ENCODE data around the gene PHLDA2.

Gene PHLDA2

DNA sequence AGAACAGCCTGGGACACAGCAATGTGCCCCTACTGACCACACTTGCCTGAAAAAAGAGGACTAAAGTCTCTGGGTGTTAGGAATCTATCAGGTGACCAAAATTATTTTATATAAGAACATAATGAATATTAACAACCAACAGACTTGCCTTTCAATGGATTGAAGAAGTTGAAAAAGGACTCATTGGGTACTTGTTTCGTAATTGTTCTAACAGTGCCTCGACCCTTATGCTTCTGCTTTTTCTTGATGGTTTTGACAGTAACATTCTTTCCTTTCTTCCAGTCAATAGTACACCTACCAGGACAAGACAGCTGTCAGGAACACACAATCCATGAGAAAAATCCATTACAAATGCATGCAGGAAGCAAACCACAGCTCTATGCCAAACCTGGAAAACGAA lies 29.0 kb upstream of the PHLDA2 start:
- H3K27me3 ChIP-seq (ENCODE audit: control insufficient read depth, insufficient read depth, low read length), result no peaks in the 10 kb centered on the region
- no peak overlapping the region for H3K4me3 ChIP-seq (ENCODE audit: low read length)
- peaks cover 23% of the 10 kb centered on the region for H3K36me3 ChIP-seq (ENCODE audit: control insufficient read depth, insufficient read depth, low read length)
- H3K9me3 ChIP-seq (ENCODE audit: control insufficient read depth, low read length), result no peaks in the 10 kb centered on the region
- no peak overlapping the region for H3K9ac ChIP-seq (ENCODE audit: low read length)
- no peaks in the 10 kb centered on the region for H3K4me1 ChIP-seq (ENCODE audit: control insufficient read depth, insufficient read depth, low read length)

DNA sequence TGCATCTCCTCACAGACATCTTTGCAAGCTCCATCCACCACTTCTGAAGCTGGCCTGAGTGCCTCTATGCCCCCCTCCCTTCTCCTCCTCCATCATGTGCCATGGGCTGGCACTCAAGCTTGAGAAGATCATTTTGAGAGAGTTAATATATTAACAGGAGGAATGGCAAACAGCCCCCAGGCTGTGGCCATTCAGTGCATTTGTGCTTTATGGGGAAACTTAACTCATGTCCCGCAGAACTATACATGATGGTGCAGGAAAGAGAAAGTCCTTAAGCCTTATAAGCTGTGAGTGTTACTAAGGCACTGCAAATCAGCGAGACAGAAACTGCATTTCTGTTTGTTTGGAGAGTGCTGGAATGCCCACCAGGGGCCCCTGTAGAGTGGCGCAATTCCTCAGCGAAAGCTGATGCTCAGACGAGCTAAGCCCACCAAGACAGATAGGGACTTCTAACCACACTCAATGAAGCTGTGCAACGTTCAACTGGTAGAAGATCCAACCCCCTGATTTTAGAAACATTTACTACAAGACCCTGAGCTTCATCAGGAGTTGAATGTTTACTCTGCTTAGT lies 26.8 kb upstream of the PHLDA2 start:
- H3K9ac ChIP-seq (ENCODE audit: low read length), result no peak overlapping the region
- H3K4me1 ChIP-seq (ENCODE audit: control insufficient read depth, insufficient read depth, low read length), result no peaks in the 10 kb centered on the region
- no peaks in the 10 kb centered on the region for H3K27me3 ChIP-seq (ENCODE audit: control insufficient read depth, insufficient read depth, low read length)
- no peak overlapping the region for H3K4me3 ChIP-seq (ENCODE audit: low read length)
- H3K9me3 ChIP-seq (ENCODE audit: control insufficient read depth, low read length), result no peaks in the 10 kb centered on the region
- H3K36me3 ChIP-seq (ENCODE audit: control insufficient read depth, insufficient read depth, low read length), result peaks cover 28% of the 10 kb centered on the region

DNA sequence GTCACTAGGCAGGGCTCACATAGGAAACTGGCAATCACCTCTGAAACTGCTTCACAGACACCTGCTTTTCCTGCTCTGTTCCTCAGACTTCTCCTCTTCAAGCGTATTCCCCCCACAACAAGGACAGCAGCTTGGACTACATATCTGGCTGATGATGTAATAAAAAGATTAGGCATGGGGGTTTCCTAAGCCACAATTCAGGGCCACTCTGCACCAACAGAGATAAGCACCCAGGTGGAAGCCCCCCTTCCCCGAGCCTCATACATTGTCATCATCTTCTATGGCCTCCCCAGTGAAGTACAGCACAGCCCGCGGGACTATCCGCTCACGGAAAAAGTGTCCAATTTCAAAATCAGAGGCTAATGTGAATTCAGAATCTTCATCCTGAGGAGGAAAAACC lies 25.0 kb upstream of the PHLDA2 start:
- H3K4me1 ChIP-seq (ENCODE audit: control insufficient read depth, insufficient read depth, low read length), result no peaks in the 10 kb centered on the region
- no peak overlapping the region for H3K4me3 ChIP-seq (ENCODE audit: low read length)
- no peaks in the 10 kb centered on the region for H3K9me3 ChIP-seq (ENCODE audit: control insufficient read depth, low read length)
- H3K27me3 ChIP-seq (ENCODE audit: control insufficient read depth, insufficient read depth, low read length), result no peaks in the 10 kb centered on the region
- H3K9ac ChIP-seq (ENCODE audit: low read length), result no peak overlapping the region
- H3K36me3 ChIP-seq (ENCODE audit: control insufficient read depth, insufficient read depth, low read length), result peaks cover 28% of the 10 kb centered on the region

DNA sequence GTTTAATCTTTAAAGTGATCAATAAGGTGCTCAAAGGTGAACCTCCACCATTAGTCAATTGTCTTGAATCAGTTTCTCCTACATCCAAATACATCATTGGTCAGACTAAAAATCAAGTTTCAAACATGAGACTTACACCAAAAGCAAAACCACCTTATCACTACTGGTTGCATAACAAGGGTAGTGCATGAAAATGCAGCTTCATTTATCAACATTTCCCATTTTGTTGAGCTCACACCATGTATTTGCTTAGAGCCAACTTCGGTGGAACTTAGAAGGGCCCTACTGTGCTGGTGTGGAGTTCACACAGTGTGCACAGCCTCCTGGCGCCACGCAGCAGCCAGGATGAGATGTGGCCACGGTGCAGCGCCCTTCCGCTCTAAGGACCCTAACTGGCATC lies 23.1 kb upstream of the PHLDA2 start:
- no peaks in the 10 kb centered on the region for H3K9me3 ChIP-seq (ENCODE audit: control insufficient read depth, low read length)
- peaks cover 29% of the 10 kb centered on the region for H3K36me3 ChIP-seq (ENCODE audit: control insufficient read depth, insufficient read depth, low read length)
- H3K27me3 ChIP-seq (ENCODE audit: control insufficient read depth, insufficient read depth, low read length), result no peaks in the 10 kb centered on the region
- H3K4me1 ChIP-seq (ENCODE audit: control insufficient read depth, insufficient read depth, low read length), result no peaks in the 10 kb centered on the region
- no peak overlapping the region for H3K4me3 ChIP-seq (ENCODE audit: low read length)
- no peak overlapping the region for H3K9ac ChIP-seq (ENCODE audit: low read length)

DNA sequence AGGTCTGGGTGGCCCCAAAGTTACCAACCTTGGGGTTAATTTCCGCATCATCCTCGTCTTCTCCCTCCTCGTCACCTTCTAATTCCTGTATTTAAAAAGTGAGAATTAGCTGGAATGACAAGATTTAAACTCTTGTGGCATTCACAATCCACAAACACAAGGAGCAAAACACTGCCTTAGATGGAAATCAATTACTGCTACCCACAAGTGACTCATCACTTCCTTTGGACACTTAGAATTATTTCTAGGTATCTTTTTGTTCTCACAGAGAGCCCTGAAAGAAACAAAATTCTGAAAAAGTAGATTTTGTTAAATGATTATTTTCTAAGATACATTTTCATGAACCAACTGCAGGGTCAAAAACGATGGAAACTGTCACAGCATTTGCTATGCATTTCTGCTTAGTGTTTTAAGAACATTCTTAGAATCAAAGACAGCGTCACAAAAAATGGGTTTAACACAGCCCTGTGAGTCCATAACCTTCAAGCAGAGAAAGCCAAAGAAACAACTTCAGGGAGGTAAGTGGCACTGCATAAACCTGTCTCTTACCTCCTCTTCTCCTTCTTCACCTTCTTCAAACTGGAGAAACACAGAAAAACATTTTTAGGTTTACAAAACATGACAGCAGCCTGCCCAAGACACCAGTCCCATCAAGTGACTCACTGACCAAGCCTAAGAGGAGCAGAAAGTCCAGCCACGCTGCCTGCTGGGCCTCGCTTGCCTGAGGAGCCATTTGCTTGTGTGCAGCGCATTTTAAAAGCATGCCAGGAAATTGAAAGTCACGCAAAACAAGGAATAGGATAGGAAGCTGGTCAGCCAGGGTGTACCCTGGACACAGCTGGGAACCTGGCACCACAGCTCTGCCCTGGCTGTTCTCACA lies 22.3 kb upstream of the PHLDA2 start:
- H3K9ac ChIP-seq (ENCODE audit: low read length), result no peak overlapping the region

DNA sequence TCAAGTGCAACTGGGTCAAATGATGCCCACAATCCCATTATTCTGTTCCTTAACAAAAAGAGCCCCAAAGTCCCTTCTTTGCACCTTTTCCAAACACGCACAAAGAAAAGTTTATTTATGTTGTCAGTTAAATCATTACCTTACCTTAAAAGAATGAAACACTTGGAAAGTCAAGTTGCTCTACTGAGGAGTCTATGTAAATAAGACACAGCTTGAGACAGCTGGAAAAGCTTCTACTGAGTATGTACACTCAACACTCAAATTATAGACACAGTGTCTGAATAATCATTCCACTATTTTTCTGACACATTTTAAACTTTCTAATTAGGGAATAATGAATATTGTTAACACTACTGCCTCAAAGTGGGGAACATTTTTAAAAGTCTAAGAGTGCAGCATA lies 21.6 kb upstream of the PHLDA2 start:
- no peaks in the 10 kb centered on the region for H3K9me3 ChIP-seq (ENCODE audit: control insufficient read depth, low read length)
- H3K4me3 ChIP-seq (ENCODE audit: low read length), result no peak overlapping the region
- peaks cover 21% of the 10 kb centered on the region for H3K36me3 ChIP-seq (ENCODE audit: control insufficient read depth, insufficient read depth, low read length)
- H3K9ac ChIP-seq (ENCODE audit: low read length), result no peak overlapping the region
- no peaks in the 10 kb centered on the region for H3K27me3 ChIP-seq (ENCODE audit: control insufficient read depth, insufficient read depth, low read length)
- H3K4me1 ChIP-seq (ENCODE audit: control insufficient read depth, insufficient read depth, low read length), result peaks cover 6% of the 10 kb centered on the region

More for the DNA sequence above, 22.3 kb upstream of the PHLDA2 start:
- no peaks in the 10 kb centered on the region for H3K27me3 ChIP-seq (ENCODE audit: control insufficient read depth, insufficient read depth, low read length)
- H3K4me3 ChIP-seq (ENCODE audit: low read length), result no peak overlapping the region
- peaks cover 26% of the 10 kb centered on the region for H3K36me3 ChIP-seq (ENCODE audit: control insufficient read depth, insufficient read depth, low read length)
- H3K9me3 ChIP-seq (ENCODE audit: control insufficient read depth, low read length), result no peaks in the 10 kb centered on the region
- no peaks in the 10 kb centered on the region for H3K4me1 ChIP-seq (ENCODE audit: control insufficient read depth, insufficient read depth, low read length)

DNA sequence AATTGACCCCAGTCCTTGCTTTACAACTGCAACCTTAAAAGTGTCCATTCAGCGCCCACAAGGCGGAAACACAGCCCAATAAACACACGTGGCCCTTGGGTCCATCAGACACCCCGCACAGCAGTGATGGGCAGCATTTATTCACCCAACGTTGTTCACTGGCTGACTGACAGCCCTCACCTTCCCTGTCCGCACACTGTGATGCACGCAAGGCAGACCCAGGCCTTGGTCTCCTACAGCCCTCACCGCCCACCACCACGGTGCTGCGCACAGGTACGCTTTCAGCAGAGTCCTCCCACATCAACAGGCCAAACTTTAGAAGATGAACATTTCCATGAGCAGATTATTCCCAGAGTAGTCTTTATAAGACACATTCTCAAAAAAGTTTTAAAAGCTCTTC lies 20.7 kb upstream of the PHLDA2 start:
- peaks cover 15% of the 10 kb centered on the region for H3K4me1 ChIP-seq (ENCODE audit: control insufficient read depth, insufficient read depth, low read length)
- H3K36me3 ChIP-seq (ENCODE audit: control insufficient read depth, insufficient read depth, low read length), result peaks cover 21% of the 10 kb centered on the region
- no peaks in the 10 kb centered on the region for H3K27me3 ChIP-seq (ENCODE audit: control insufficient read depth, insufficient read depth, low read length)
- no peak overlapping the region for H3K9ac ChIP-seq (ENCODE audit: low read length)
- no peak overlapping the region for H3K4me3 ChIP-seq (ENCODE audit: low read length)
- no peaks in the 10 kb centered on the region for H3K9me3 ChIP-seq (ENCODE audit: control insufficient read depth, low read length)

DNA sequence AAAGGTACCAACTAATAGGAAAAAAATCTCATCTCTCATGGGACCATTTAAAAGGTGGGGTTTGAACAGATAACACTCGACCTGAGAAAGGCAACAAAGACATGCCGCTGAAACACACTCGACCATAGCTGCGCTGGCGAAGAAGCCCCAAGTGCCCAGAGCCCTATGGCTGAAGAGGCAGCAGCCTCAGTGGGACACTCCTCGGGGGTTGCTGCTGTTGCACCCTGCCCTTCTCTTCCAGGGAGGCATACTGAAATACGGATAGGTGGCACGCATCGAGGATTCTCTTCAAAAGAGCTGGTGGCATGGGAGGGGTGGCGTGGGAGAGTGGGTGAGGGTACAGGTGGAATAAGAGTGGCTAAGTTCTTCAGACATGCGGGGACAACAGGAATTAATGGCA lies 18.5 kb upstream of the PHLDA2 start:
- H3K4me3 ChIP-seq (ENCODE audit: low read length), result no peak overlapping the region
- peaks cover 6% of the 10 kb centered on the region for H3K36me3 ChIP-seq (ENCODE audit: control insufficient read depth, insufficient read depth, low read length)
- H3K4me1 ChIP-seq (ENCODE audit: control insufficient read depth, insufficient read depth, low read length), result peaks cover 31% of the 10 kb centered on the region
- H3K27me3 ChIP-seq (ENCODE audit: control insufficient read depth, insufficient read depth, low read length), result no peaks in the 10 kb centered on the region
- no peak overlapping the region for H3K9ac ChIP-seq (ENCODE audit: low read length)
- H3K9me3 ChIP-seq (ENCODE audit: control insufficient read depth, low read length), result no peaks in the 10 kb centered on the region

DNA sequence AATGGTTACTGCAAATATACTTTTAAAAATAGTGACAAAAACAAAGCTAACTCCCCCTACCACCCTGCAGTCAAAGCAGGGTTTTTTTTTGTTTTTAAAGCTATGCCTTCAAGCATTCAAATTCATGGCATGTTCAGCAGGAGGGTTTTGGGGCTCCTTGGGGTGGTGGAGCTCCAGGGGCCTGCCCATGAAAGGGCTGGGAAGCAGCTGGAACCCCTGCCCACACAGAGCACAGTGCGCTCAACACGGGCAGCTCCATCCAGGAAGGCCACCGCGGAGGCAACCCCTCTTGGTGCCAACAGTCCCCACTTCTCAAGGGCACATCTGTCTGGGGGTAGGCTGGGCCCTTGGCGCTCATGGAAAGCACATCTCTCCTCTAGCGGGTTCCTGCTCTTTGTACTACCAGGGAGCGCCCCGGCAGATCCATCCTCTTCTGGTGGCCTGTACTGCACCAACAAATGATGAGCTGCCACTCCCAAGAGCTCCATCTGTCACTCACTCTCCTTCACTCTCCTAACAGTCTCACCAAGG lies 16.6 kb upstream of the PHLDA2 start:
- Histone ChIP-seq H3K4me3 (ENCODE audit: low read length) (no peak overlapping the region), H3K36me3 (ENCODE audit: control insufficient read depth, insufficient read depth, low read length) (peaks cover 5% of the 10 kb centered on the region), H3K9ac (ENCODE audit: low read length) (no peak overlapping the region), H3K4me1 (ENCODE audit: control insufficient read depth, insufficient read depth, low read length) (peaks cover 40% of the 10 kb centered on the region), H3K9me3 (ENCODE audit: control insufficient read depth, low read length) (no peaks in the 10 kb centered on the region), H3K27me3 (ENCODE audit: control insufficient read depth, insufficient read depth, low read length) (no peaks in the 10 kb centered on the region)

DNA sequence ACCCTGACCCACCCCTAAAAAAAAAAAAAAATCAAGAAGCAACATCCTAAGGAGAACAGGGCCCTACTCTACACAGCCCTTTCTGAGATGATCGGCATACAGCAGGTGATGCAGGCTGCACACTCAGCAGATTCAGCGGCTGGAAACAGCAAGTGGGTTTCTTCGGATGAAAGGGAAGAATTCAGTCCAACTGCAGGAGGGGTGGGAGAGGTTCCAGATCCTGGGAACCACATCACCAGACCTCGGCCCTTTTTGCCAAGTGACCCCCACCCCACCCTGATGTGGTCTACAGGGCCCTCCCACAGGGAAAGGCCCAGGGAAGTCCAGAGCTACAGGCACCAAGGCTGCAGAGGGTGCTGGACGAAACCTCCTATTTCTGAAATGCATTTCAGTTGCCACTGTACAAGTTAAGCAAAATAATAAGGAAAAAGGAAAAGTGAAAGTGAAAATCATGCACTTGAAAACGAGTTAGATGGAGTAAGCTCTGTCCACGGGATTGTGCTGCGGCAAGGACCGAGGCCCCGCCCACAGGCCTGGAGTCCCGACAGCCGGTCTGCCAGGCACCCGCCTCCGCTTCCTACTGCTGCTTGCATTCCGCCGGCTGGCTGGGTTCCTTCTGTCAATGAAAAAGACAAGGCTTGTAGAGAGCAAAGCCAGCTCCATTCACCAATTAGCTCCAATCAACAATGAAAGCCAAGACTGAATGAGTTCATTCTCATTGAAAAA lies 16.0 kb upstream of the PHLDA2 start:
- Histone ChIP-seq H3K9me3 (ENCODE audit: control insufficient read depth, low read length) (no peaks in the 10 kb centered on the region), H3K4me3 (ENCODE audit: low read length) (no peak overlapping the region), H3K9ac (ENCODE audit: low read length) (no peak overlapping the region), H3K36me3 (ENCODE audit: control insufficient read depth, insufficient read depth, low read length) (peaks cover 5% of the 10 kb centered on the region), H3K4me1 (ENCODE audit: control insufficient read depth, insufficient read depth, low read length) (peaks cover 46% of the 10 kb centered on the region), H3K27me3 (ENCODE audit: control insufficient read depth, insufficient read depth, low read length) (no peaks in the 10 kb centered on the region)

DNA sequence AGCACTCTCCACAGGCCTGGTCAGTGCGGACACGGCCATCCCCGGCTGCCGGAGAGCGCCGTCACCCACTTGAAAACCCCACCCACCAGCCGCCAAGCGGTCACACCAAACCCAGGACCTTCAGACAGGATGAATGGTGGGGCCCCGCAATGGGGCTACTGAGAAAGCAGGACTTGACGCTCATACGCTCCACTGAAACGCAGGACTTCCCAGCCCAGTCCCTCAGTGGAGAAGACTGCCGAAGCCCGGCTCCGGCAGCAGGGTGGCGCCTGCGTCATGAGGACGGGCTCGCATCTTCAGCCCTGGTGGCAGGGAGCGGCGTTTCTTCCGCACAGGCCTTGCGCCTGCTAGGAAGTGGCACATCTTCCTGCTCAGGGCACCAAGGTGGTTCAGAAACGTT lies 15.3 kb upstream of the PHLDA2 start:
- Histone ChIP-seq H3K4me3 (ENCODE audit: low read length) (no peak overlapping the region), H3K9ac (ENCODE audit: low read length) (no peak overlapping the region), H3K27me3 (ENCODE audit: control insufficient read depth, insufficient read depth, low read length) (no peaks in the 10 kb centered on the region), H3K4me1 (ENCODE audit: control insufficient read depth, insufficient read depth, low read length) (peaks cover 53% of the 10 kb centered on the region), H3K36me3 (ENCODE audit: control insufficient read depth, insufficient read depth, low read length) (peaks cover 5% of the 10 kb centered on the region), H3K9me3 (ENCODE audit: control insufficient read depth, low read length) (no peaks in the 10 kb centered on the region)

DNA sequence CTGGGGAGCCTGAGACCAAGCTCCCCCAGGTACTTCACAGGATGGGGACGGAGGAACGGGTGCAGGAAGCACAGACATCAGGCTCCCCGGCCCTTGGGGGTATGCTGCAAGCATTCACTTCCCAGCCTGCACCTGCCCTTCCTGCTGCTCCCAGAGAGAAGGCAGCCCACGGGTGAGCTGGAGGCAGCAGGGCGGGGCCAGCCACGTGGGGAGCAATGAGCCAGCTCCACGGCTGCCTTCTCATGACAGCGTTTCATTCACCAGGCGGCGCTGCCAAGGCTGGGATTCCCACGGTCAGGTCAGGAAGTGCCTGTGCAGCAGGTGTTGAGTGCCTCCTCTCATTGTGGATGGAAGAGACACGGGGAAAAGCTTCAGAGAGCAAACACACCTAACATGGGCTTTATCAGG lies 14.5 kb upstream of the PHLDA2 start:
- Histone ChIP-seq H3K9me3 (ENCODE audit: control insufficient read depth, low read length) (no peaks in the 10 kb centered on the region), H3K4me3 (ENCODE audit: low read length) (no peak overlapping the region), H3K27me3 (ENCODE audit: control insufficient read depth, insufficient read depth, low read length) (no peaks in the 10 kb centered on the region), H3K4me1 (ENCODE audit: control insufficient read depth, insufficient read depth, low read length) (peaks cover 53% of the 10 kb centered on the region), H3K36me3 (ENCODE audit: control insufficient read depth, insufficient read depth, low read length) (peaks cover 5% of the 10 kb centered on the region), H3K9ac (ENCODE audit: low read length) (no peak overlapping the region)
